GM21390 (cell line): ENCODE data around the gene MCAM.

ENCODE experiments used
- ATAC-seq: cut with Tn5 transposase; IDR thresholded peaks from one replicate; pipeline ENCODE4 v1.9.1; 2021; ENCODE audit not compliant: unreplicated experiment

MCAM gene

DNA sequence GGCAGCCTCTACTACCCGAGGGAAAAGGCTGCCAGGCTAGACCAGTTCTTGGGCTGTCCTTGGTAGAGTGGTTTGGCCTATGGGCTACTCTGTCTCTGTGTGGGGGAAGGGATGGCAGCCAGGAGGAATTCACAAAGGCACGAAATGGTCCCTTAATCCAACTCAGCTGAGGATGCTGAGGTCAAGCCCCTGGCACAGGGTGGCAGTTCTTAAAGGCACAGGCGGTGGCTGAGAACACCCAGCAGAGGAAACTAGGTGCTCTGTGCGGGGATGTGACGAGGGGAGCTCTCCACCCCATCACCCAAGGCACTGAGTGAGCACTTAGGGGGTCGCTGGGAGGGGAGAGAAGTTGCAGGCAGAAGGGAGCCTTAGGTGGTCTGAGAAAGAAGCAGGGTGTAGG is 29.7 kb upstream of the MCAM start, which contains the start of gene MFRP:
Gene MFRP (minus strand): TSS at position 101 of the 400 bp plus-strand sequence. CDS start 192 bp downstream, outside the sequence.
- ATAC-seq = no peak

DNA sequence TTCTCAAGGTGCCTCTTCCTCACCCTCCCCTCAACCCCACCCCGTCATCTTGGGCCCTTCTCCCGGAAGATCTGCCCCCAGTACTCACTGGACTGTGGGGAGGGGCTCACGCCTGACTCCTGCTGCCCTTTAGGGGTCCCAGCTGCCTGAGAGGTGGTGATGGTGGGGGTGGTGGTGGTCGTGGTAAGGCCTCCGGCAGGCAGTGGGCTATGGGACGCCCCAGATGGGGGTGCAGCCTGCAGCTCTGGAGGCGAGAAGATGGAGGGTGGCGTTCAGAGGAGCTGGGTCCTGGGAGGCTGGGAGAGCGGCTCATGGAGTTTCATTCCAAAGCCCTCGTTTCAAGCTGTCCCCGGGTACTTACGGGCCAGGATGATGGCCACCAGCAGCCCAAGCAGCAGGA is 28.8 kb upstream of the MCAM start:
- ATAC-seq = no peak

DNA sequence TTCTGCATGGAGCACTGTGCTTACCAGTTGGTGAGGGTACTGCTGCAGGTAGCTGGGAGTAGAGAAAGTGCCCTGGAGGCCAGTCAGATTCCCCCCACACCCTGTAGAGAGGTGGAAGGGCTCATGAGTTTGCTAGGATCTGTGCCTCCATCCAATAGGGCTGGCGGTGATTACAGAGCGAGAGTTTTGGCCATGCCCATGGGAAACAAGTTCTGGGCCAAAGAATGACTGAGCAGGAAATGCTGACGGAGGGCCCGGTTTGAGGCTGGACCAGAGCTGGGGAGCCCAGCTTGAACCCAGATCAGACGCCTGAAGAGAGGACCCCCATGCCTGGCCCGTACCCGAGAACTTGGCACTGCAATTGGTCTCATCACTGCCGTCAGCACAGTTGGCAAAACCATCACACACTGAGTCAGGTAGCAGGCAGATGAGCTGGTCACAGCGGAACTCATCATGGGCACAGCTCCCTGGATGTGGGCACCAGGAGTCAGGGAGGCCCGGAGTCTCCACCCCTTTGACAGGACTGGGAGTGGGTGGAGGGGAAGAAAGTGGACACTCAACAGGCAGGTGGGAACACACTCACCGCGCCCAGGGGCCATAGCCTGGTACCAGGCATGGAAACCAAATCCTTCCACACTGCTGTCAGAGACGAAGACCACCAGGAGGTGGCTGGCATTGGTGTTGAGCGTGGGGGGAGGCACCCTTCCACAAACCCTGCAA is 27.5 kb upstream of the MCAM start:
- ATAC-seq = no peak

DNA sequence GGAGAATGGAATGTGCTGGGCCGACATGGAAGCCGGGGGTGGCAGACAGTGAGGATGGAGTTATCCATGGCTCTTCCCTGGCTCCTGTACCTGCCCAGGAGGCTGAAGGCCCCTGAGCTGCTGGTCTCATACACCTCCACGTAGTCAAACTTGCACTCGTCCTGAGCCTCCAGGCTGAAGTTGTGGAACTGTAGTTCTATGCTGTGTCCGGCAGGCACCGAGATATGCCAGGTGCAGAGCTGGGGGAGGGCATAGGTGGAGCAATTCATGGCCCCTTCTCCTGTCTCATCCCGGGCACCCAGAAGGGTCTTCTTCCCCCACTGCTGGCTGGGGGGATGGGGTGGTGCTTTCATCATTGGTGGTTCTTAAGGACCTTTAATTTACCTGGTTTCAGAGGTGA is 26.8 kb upstream of the MCAM start:
- no peak for ATAC-seq

DNA sequence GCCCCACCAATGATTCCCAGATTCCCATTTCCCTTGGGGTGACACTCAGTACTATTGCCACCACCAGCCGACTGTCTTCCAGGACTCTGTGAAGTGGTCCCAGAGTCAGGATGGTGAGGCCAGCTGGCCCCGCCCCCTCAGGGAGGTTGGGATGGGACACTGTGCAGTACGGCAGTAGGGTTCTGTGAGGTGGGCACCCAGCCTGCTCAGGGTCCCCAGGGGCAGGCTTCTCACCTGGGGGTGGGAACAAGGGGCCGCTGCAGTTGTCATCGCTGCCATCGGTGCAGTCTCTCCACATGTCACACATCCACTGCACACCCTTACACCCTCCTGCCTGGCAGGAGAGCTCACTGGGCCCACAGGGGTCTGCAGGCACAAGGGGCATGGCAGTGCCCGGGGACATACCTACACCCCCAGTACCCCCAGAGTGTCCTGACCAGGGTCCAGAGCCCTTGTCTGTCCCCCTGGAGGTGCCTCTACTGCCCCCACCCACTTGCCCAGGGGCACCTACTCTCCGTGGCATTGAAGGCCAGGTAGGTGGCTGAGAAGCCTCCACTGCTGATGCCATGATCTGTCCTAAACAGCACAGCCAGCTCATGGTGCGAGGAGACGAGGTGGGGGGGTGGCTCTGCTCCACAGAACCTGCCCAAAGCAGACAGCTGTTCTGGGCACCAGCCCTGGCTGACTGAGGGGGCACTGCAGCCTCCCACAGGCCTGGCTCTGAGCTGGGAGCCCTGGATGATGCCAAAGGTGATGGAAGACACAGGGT is 25.6 kb upstream of the MCAM start:
- ATAC-seq = no peak

DNA sequence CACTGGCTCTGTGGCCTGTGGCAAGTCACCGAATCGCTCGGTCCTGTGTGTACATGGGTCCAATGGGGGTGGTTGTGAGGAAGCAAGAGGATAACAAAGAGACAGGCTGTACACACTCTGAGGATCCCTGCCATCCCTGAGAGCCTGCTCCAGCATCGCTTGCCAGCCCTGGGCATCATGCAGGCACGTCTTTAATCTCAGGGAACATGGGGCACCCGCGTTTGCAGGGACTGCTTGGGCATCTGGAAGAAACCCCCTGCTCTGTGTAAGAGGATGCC is 25.0 kb upstream of the MCAM start:
- no peak for ATAC-seq

DNA sequence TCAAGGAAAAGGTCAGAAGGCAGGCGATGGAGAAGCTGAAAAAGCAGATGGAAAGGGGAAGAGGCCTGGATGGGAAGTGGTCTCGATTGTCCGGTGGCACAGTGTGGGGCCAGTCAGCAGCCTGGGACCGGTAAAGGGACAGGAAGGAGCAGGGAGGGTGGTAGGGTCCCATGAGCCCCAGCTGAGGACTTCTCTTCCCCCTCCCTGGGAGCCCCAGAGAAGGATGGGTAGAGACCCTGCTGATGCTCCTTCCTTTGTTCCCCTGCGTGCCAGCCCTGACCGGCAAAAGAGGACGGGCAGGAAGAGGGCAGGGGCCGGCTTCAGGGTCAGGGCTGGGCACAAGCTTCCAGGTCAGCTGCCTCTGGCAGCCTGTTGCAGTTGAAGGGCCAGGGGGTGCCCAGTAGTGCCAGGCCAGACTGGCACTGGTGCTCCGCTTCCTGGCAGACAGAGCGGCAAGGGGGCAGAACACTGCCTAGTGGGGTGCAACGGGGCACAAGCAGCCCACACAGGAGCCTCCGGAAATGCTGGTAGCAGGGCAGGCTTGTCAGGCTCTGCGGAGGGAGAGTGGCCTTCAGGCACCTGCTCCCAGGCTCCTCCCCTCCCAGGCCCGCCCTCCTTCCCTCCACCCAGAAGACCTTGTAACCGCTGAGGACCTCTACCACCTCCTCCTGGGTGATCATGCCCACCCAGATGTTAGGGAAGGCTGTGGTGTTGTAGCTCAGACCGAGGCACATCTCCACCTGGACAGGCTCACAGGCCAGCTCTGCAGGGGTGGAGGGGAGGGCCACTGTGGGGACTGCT is 24.5 kb upstream of the MCAM start:
- no peak for ATAC-seq

DNA sequence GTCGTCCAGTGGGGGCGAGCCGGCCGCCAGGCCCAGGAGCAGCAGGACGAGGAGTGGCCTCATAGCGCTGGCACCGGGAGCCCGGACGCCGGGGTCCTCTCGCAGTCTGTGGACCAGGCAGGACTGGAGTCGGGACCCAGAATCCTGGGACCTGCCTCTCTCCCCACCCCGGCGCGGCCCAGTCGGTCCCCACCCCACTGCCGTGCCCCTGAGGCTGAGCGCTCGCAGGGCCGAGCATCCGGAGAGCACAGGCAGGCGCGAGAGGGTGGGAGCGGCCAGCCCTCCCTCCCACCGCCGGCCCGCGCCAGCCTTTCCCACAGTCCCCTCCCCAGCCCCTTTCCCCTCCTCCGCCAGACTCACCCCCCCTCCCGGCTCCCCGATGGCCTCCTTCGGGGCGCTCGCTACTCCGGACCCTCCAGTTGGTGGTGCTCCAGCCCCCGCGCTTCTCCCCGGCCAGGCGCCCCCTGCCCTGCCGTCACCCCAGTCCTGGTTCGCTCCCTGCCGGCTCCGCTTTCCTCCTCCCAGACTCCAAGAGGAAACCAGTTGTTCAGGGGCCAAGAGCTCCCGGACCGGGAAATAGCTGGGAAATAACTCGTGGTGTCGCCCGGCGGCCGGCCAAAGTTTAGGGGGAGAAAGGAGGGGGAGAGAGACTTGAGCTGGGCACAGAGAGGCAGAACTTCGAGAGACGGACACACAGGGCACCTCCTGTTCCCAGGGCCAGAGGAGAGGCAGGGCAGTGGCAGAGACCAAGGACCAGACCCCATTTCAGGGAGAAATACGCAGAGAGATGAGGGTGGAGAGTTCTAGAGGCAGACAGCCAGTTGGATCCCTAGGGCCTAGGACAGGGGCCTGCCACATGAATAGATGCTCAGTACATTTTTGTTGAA is 23.6 kb upstream of the MCAM start, which contains the start of gene C1QTNF5:
Gene C1QTNF5 (minus strand): TSS at position 549 of the 887 bp plus-strand sequence. CDS start 486 bp downstream, at position 63.
- no peak for ATAC-seq

DNA sequence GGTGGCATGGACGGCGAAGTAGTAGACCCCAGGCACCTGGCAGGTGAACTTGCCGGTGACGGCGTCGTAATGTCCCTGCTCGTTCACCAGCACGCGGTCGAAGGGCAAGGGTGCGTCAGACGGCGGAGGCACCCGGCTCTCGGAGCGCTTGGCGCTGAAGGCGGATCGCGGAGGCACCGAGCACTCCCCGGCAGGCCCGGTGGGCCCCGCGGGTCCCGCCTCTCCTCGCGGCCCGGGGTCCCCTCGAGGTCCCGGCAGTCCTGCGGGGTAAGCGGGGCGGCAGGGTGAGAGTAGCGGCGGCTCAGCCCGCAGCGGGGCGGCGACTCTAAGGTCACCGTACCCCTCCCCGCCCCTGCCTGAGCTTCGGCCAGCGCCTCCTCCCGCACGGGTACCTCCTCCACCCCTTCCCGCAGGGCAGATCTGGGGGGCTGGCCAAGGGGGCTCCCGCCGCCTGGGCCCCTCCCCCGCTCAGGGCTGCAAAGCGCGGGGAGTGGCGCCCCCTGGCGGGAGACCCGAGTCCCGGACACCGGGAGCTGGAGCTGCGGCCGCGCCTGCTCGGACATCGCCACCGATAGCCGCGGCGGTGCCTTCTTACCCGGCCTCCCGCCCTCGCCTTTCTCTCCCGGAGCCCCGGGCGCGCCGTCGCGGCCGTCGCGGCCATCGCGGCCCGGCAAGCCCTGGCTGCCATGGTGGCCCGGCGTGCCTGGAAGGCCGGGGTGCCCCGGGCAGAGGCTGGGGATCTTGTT is 22.8 kb upstream of the MCAM start:
- ATAC-seq = no peak

DNA sequence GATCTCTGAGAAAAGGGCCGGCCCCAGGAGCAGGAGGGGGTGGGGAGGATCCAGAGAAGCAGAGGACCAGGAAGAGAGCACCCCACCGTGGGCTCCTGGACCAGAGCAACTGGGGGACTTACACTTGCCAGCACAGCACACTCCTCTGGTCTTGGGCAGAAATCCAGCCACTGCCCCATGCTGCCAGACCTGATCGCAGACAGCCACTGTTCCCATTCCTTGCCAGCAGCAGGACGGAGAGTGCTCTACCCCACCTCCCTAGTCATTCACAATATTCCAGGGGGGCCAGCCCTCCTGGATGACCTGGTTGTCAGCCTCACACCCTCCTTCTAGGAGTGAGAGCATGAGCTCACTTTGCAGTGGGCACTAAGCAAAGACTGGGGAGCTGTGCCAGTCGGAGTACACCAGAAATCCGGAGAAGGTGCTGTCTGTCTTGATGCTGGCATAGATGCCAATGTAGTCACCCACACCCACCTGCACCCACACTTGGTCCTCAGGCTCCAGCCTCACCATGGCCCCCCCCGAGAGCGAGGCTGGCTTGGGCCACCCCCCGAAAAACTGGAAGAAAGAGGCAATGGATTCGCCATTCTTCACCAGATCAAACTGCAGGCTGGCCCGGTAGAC is 22.1 kb upstream of the MCAM start:
- ATAC-seq = no peak

DNA sequence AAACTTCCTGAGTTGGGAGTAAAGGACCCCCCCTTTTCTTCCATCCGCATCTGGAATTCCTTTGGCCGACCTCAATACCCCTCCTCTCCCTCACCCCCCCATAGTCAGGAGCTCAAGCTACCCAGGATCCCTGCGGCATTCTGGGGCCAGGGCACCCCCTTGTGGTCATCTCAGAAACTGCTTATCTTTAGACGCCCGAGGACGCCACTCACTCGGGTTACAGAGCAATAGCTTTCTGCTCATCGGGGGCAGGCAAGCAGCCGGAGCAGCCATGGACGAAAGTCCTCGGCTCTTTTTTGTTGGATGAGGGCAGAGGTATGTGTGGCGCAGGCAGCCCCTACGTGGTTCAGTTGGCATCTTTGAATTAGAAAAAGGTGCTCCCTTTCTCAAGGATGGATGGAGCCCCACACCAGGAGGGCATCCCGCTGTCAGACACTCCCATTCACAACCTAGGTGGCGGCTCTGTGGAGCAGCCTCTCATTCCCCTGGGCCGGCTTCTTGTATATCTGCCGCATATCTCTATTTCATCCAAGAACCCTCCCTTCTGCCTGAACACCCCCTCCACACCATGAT is 21.5 kb upstream of the MCAM start:
- no peak for ATAC-seq

DNA sequence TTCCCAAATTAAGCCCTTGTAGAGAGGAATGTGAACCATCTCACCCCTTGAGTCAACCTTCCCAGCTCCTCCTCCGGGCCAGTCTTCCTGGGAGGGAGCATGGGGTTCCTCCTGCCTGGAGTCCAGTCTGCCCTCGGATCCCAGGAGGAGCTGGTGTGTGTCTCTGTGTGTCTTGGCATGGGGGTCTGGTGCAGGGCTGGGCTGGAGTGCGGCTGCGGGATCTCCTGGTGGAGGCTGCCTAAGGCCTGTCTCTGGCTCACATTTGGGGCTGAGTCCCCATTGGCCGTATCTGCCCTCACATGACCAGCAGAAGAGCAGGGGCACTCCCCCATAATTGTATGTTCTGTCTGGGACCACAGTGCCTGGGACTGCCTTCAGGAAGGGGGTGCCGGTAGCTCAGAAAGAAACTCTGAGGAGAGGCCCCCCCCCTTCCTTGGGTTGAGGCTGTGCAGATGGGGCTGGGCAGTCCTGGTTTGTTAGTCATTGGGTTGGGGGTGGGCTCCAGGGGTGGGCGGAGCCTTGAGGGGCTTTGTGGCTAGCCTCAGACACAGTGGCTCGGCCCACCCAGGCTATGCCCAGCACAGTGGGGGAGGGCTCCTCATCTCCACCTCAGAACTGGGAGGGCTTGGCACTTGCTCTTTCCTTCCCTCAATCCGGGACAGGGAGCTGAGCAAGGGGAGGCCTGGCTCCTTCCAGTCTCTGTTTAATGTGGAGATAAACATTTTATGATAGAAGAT is 20.8 kb upstream of the MCAM start:
- ATAC-seq = no peak

DNA sequence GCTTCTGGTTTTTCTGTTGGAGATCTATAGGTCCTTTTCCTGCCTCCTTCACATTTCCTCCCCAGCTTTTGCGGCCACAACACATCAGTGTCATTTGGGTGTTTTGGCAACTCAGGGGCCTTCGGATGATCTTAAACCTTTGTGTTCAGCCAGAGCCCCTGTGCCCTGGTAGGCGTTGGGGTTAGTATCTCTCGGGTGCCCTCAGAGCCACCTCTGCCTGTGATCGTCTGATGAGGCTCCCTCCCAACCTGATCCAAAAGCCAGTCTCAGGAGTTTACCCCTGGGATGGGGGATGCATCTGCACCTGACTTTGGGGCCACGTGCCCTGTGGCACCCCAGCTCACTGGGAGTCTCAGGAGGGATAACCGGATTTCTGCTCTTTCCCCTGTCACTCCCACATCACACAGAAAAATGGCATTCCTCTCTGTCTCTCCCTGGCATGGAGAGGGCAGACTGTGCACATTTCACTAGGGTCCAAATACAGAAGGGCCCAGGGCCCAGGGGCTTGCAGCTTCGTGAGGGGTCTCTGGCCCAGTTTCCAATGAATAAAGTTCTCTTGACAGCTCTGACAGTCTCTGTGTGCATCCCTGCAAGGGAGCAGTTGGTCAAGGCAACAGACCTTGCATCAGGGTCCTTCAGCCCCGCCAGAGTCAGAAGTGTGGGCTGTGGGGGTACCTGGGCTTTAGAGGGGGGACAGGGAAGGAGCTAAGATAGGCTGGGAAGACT is 20.0 kb upstream of the MCAM start:
- ATAC-seq = no peak

DNA sequence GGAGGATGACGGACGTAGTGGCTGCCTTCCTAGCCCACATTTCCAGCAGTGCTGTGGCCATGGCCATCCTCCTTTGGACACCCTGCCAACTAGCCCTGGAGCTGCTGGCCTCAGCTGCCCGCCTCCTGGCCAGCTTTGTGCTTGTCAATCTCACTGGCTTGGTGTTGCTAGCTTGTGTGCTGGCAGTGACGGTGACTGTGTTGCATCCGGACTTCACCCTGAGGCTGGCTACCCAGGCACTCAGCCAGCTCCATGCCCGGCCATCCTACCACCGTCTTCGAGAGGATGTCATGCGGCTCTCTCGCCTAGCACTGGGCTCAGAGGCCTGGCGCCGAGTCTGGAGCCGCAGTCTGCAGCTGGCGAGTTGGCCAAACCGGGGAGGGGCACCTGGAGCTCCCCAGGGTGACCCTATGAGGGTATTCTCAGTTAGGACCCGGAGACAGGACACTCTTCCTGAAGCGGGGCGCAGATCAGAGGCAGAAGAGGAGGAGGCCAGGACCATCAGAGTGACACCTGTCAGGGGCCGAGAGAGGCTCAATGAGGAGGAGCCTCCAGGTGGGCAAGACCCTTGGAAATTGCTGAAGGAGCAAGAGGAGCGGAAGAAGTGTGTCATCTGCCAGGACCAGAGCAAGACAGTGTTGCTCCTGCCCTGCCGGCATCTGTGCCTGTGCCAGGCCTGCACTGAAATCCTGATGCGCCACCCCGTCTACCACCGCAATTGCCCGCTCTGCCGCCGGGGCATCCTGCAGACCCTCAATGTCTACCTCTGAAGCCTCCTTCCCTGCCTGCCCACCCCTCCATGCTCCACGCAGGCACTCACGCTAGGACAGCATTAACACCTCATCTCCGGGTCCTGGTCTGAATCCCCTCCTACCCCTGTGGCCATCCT is 19.0 kb upstream of the MCAM start:
- no peak for ATAC-seq

DNA sequence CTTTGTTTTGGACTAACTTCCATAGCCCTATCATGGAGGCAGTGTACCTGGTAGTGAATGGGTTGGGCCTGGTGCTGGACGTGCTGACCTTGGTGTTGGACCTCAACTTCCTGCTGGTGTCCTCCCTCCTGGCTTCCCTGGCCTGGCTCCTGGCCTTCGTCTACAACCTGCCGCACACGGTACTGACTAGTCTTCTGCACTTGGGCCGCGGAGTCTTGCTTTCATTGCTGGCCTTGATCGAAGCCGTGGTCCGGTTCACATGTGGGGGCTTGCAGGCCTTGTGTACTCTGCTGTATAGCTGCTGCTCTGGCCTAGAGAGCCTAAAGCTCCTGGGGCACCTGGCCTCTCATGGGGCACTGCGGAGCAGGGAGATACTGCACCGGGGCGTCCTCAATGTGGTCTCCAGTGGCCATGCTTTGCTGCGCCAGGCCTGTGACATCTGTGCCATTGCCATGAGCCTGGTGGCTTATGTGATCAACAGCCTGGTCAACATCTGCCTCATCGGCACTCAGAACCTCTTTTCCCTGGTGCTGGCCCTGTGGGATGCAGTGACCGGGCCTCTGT is 18.2 kb upstream of the MCAM start:
- ATAC-seq = no peak

DNA sequence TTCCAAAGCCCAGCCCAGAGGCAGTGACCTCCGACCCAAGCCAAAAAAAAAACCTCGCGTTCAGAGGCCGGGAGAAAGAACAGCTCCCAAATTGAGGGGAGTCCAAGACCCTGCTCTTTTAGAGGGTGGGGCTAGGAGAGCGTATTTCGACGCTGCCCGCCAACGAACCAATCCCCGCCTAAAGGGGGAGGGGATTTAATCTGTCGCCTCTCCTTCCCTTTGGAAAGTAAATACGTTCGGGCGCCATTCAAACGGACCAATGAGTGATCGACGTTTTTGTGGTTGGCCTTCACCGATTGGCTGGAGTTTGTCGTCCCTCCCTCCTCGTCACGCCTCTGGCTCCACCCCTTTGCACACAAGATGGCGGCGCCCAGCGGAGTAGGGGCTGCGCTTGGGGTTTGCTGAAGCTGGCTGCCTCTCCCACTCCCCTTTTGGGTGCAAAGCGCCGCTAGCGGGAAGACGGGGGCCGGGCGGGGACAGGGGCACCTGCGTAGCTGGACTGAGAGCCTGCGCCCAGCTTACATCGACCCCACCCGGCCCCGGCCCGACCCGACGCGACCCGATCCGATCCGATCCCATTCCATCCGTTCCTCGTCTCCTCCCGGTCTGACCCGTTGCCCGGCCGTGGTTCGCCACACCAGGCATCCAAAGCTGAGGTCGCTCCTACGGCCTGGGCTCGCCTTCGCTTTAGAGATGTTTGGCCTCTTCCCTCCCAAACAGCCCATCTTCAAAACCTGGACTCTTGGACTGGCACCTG is 17.4 kb upstream of the MCAM start, which contains the start of gene RNF26:
Gene RNF26 (plus strand): TSS at position 354 of the 757 bp plus-strand sequence. CDS start 596 bp downstream, outside the sequence.
- peak; percentile 93 for ATAC-seq
